Measurements from ENCODE around the gene CREB1. TPM values are rescaled to one million over a fixed set of nuclear protein-coding genes. Genes with fewer than 3 reads are reported as not detected.
"Not testable (repeated sequence)": the region's sequence is repeated elsewhere in the genome, so short reads cannot be mapped to it uniquely, and the experiment has no call there.

CREB1 gene
- total and polyA plus RNA-seq, 11 donors, result 4.3 to 58.9 (median 48.9) TPM

GRCh38 chr2:207635468-207636200, 105.9 kb downstream of the CREB1 start:
- DNase-seq, result no peak
- H3K27me3 ChIP-seq, result no peaks in the 10 kb centered on the region
- H3K9me3 ChIP-seq, result peaks cover 0 to 8% (median 0%) of the 10 kb centered on the region in 12 donors
- no peak for ATAC-seq
- WGBS, 4 donors, result 82 to 90% (median 88%) methylated on average over 11 of the region's 11 CpGs
- TF ChIP-seq CTCF (IDR thresholded peaks at IDR 0.05) (no peak), POLR2A (IDR thresholded peaks at IDR 0.05) (no peak)
- H3K4me3 ChIP-seq, result no peak overlapping the region
- no peaks in the 10 kb centered on the region for H3K36me3 ChIP-seq
- H3K4me1 ChIP-seq, result peaks cover 0 to 10% (median 0%) of the 10 kb centered on the region in 12 donors
- H3K27ac ChIP-seq, result no peak overlapping the region
- intact Hi-C loops (cut with DNase I), result loop anchor here in 3 of 10 donors (10.0 kb wide), 2 partner anchors 99 to 439 kb away; no protein-coding TSS in a partner anchor

DNA sequence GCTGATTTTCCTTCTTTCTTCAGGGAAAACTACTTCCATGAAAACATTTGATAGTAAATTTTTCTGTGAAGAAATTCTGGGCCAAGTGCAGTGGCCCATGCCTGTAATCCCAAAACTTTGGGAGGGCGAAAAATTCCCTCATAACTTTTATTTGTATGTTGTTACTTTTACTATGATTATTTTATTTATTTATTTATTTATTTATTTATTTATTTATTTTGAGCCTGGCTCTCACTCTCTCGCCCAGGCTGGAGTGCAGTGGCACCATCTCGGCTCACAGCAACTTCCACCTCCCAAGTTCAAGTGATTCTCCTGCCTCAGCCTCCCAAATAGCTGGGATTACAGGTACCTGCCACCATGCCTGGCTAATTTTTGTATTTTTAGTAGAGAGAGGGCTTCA, 109.5 kb downstream of the CREB1 start:
- DNase-seq, H3K36me3 ChIP-seq, H3K4me1 ChIP-seq, H3K4me3 ChIP-seq, H3K27ac ChIP-seq, H3K27me3 ChIP-seq, ATAC-seq: not testable (repeated sequence)
- peaks cover 0 to 15% (median 0%) of the 10 kb centered on the region in 12 donors for H3K9me3 ChIP-seq
- intact Hi-C loops (cut with DNase I), result loop anchor here in 3 of 10 donors (10.0 kb wide), 2 partner anchors 96 to 436 kb away; no protein-coding TSS in a partner anchor
- WGBS, 4 donors, result 90 to 96% (median 94%) methylated on average over 3 of the region's 3 CpGs

- intact Hi-C loops (cut with DNase I), result no loop called here
- ATAC-seq (no peak), DNase-seq (no peak)
- H3K27ac ChIP-seq, result no peak overlapping the region
- H3K9me3 ChIP-seq, result peaks cover 0 to 15% (median 0%) of the 10 kb centered on the region in 12 donors
- H3K27me3 ChIP-seq, result peaks cover 0 to 4% (median 0%) of the 10 kb centered on the region in 9 donors
- H3K4me1 ChIP-seq, result no peaks in the 10 kb centered on the region
- H3K4me3 ChIP-seq, result no peak overlapping the region
- TF ChIP-seq CTCF (IDR thresholded peaks at IDR 0.05) (no peak), POLR2A (IDR thresholded peaks at IDR 0.05) (no peak)
- no peaks in the 10 kb centered on the region for H3K36me3 ChIP-seq
Measured at GRCh38 chr2:207640160-207640559, 110.4 kb downstream of the CREB1 start.

DNA sequence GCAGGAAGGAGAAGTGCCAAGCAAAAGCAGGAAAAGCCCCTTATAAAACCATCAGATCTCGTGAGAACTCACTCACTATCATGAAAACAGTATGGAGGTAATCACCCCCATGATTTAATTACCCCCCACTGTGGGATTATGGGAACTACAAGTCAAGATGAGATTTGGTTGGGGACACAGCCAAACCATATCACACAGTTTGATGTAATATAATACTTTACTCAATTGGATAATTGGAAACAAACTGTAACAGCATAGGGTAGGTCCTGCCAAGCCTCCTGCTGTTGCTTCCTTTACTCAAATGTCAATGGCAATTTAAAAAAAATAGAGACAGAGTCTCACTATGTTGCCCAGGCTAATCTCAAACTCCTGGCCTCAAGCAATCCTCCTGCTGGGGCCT, 110.9 kb downstream of the CREB1 start:
- no peaks in the 10 kb centered on the region for H3K36me3 ChIP-seq
- WGBS, 4 donors, result 57 to 70% (median 67%) methylated on average over 1 of the region's 1 CpG
- H3K4me1 ChIP-seq, result no peaks in the 10 kb centered on the region
- DNase-seq, result no peak
- peaks cover 0 to 4% (median 0%) of the 10 kb centered on the region in 9 donors for H3K27me3 ChIP-seq
- H3K27ac ChIP-seq, result no peak overlapping the region
- peaks cover 0 to 15% (median 0%) of the 10 kb centered on the region in 12 donors for H3K9me3 ChIP-seq
- no peak for TF ChIP-seq CTCF (IDR thresholded peaks at IDR 0.05)
- no peak for TF ChIP-seq POLR2A (IDR thresholded peaks at IDR 0.05)
- H3K4me3 ChIP-seq, result no peak overlapping the region
- intact Hi-C loops (cut with DNase I), result no loop called here
- no peak for ATAC-seq

Data from heart left ventricle (tissue), 16 donors.